Measurements from ENCODE around the gene LRP1B.

LRP1B gene

DNA sequence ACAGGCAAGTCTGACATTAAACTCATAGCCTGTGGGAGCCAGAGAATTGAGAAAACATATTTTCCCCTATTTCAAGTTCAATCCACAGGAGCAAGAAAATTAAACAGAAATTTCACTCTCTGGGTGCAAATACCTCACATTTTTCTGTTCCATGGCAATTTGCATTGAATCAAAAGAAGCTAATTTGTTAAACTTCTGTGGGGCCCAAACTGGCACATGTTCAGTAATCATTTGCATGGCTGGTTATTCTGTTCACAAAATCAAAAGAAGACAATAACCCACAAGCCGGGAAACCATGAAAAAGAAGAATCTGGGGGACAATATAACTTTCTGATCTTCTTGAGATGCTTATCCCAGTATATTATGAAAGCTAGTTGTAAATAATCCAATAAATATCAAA, 363.1 kb downstream of the LRP1B start:
- DNase-seq (ENCODE audit: low read depth), result no peak
- TF ChIP-seq, protein P1, sequence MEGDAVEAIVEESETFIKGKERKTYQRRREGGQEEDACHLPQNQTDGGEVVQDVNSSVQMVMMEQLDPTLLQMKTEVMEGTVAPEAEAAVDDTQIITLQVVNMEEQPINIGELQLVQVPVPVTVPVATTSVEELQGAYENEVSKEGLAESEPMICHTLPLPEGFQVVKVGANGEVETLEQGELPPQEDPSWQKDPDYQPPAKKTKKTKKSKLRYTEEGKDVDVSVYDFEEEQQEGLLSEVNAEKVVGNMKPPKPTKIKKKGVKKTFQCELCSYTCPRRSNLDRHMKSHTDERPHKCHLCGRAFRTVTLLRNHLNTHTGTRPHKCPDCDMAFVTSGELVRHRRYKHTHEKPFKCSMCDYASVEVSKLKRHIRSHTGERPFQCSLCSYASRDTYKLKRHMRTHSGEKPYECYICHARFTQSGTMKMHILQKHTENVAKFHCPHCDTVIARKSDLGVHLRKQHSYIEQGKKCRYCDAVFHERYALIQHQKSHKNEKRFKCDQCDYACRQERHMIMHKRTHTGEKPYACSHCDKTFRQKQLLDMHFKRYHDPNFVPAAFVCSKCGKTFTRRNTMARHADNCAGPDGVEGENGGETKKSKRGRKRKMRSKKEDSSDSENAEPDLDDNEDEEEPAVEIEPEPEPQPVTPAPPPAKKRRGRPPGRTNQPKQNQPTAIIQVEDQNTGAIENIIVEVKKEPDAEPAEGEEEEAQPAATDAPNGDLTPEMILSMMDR (IDR thresholded peaks at IDR 0.05; ENCODE audit: insufficient read depth, low read depth, low read length, missing control alignments), result no peak
- H3K4me3 ChIP-seq (ENCODE audit: low read depth, low read length), result no peak overlapping the region

DNA sequence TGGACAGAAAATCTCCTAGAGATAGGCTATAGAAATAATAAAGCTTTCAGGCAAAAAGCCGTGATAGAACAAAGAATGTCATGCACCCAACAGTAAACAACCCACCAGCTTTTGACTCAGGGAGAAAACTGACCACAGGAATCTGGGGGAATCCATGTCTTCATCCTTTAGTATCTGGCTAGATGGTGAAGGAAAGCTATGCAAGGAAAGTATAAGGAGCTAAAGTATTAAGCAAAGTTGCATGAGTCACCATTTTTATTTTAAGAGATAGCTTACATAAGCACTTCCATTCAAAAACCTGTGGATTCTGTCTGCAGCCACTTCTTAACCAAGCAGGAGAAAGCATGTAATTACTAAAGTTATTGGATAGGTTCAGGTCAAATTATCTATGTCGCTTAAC, 363.8 kb downstream of the LRP1B start:
- H3K4me3 ChIP-seq (ENCODE audit: low read depth, low read length), result no peak overlapping the region
- no peak for DNase-seq (ENCODE audit: low read depth)
- TF ChIP-seq, protein P1 (IDR thresholded peaks at IDR 0.05; ENCODE audit: insufficient read depth, low read depth, low read length, missing control alignments), result no peak

DNA sequence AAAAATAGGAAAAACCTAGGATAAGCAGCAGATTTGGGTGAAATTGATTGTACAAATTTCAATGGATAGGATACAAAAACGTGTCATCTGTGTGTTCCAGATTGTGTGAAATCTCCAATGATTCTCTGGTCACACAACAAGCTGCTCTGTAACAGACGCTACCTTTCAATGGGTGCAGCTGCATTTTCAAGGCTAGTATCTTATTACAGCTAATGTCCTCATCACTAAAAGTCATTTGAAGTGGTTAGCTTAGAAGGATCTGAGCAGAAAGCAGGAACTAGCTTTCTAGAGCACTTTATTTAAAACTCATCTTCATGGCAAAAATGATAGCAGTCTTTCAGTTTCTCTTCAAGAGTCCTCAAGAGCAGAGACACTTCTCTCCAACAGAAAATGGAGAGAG, 364.6 kb downstream of the LRP1B start:
- TF ChIP-seq, protein P1 (IDR thresholded peaks at IDR 0.05; ENCODE audit: insufficient read depth, low read depth, low read length, missing control alignments), result no peak
- H3K4me3 ChIP-seq (ENCODE audit: low read depth, low read length), result no peak overlapping the region
- no peak for DNase-seq (ENCODE audit: low read depth)

DNA sequence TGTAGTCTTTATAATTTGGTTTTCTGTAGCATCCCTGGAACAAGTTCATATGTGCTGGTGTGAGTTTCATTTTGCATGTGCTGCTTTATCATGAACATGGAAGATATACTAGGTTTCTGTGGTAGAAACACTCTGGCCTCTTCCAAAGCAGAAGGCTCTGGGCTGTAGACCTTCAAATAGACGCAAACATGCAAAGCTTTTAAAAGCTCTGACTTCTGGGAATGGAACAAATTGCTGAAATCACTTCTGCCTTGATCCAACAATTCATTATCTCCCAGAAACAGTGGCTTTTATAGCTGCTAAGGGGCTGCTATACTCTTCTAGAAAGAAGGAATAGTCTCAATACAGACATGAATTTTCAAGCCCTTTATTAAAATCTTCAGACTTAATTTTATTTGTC, 382.2 kb downstream of the LRP1B start:
- no peak for DNase-seq (ENCODE audit: low read depth)
- TF ChIP-seq, protein P1 (IDR thresholded peaks at IDR 0.05; ENCODE audit: insufficient read depth, low read depth, low read length, missing control alignments), result no peak
- no peak overlapping the region for H3K4me3 ChIP-seq (ENCODE audit: low read depth, low read length)

DNA sequence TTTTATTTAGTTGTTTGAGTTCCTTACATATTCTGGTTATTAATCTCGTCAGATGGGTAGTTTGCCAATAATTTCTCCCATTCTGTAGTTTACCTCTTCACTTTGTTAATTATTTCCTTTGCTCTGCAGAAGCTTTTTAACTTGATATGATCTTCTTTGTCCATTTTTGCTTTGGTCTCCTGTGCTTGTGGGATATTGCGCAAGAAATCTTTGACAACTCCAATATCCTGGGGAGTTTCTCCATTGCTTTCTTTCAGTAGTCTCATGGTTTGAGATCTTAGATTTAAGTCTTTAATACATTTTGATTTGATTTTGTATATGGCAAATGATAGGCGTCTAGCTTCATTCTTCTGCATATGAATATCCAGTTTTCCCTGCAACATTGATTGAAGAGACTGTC, 389.2 kb downstream of the LRP1B start:
- H3K4me3 ChIP-seq (ENCODE audit: low read depth, low read length), result no peak overlapping the region
- TF ChIP-seq, protein P1 (IDR thresholded peaks at IDR 0.05; ENCODE audit: insufficient read depth, low read depth, low read length, missing control alignments), result no peak
- no peak for DNase-seq (ENCODE audit: low read depth)

DNA sequence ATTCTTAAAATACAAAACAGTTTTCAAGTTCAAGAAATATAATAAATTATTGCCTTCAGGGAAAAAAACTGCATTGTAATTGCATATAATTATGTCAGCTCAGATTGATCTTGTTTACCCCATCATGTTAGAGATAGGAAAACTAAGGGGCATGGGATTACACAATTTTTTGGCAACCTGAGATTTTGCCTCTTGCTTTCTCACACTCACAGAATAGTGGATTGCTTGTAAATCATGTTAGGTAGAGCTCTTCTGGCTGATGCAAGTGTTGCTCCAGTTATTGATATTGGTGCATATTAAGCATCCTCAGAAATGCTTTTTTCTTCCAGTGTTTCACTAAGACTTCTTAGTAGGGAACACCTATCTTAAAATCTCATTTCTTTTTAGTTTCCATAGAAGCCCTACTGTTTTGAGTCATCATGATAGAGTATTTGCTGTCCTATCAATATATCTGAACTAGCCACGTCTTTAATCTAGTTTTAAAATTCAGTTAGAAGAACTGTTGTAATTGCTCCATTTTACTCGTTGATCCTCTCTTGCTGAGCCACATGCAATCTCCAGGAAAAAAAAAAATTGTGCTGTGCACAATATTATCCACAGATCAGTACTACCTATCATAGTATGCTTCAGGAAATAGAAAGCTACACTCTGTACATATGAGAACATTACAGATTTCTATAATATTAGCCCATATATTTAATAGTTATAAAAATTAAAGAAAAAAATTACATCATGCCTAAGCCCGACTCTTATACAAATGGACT, 393.1 kb downstream of the LRP1B start:
- DNase-seq (ENCODE audit: low read depth), result no peak

More for the DNA sequence above, 393.1 kb downstream of the LRP1B start:
- TF ChIP-seq, protein P1 (IDR thresholded peaks at IDR 0.05; ENCODE audit: insufficient read depth, low read depth, low read length, missing control alignments), result no peak
- no peak overlapping the region for H3K4me3 ChIP-seq (ENCODE audit: low read depth, low read length)
